HG02763 (cell line): Measurements from ENCODE around the gene NUDT14.

Experiments used
- ATAC-seq: cut with Tn5 transposase; IDR thresholded peaks from one replicate; pipeline ENCODE4 v1.9.1; 2021; ENCODE audit warnings: mild to moderate bottlenecking, moderate library complexity; ENCODE audit not compliant: unreplicated experiment

The NUDT14 gene

DNA sequence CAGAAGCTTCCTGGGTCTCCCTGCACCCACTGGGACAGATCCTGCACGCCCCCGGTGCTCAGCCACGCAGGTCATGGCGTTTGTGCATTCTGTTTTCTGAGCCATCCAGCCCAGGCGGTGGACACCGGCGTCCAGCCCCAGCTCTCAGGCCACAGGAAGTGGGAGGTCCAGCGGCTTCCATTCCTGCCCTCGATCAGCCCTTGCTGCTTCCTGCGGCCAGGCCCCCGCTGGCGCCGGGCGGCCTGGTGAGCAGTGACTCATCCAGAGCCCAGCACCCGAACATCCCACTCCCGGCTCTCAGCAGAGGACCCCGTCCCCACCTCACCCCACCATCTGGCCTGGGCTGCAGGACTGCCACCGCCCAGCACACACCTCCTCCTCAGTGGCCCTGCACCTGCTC is 18.0 kb upstream of the NUDT14 start:
- ATAC-seq = no peak

DNA sequence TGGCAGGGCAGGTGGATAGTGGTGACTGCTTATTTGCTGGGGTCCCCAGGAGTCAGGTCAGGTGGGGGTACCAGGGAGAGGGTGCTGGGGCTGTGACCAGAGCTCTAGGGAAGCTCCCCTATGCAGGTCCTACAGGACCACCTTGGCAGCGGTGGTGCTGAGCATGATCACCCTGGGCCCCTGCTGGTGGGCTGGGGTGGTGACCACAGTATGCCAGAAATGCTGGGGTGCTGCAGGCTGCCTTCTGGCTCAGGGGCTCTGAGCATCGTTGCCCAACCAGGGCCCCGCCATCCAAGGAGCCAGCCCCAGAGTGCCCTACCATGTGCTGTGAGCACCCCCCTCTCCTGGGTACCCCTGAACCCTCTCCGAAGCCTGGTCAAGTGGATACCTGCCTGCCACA is 17.5 kb upstream of the NUDT14 start:
- ATAC-seq = no peak

- ATAC-seq = no peak
Observed at GRCh38 chr14:105197211-105197641, 16.1 kb upstream of the NUDT14 start.

- ATAC-seq = no peak
Observed at GRCh38 chr14:105196265-105196960, 15.3 kb upstream of the NUDT14 start.

GRCh38 chr14:105195522-105196264 is 14.6 kb upstream of the NUDT14 start:
- no peak for ATAC-seq

DNA sequence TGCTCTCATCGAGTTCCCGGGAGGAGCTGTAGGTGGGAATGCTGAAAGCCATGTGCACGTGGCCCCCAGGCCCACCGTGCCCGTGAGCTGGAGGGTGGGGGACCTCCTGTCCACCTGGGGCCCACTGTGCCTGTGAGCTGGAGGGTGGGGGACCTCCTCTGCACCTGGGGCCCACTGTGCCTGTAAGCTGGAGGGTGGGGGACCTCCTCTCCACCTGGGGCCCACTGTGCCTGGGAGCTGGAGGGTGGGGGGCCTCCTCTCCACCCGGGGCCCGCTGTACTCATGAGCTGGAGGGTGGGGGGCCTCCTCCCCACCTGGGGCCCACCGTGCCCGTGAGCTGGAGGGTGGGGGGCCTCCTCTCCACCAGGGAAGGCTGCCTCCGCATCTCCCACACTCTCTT is 13.9 kb upstream of the NUDT14 start:
- ATAC-seq = no peak

DNA sequence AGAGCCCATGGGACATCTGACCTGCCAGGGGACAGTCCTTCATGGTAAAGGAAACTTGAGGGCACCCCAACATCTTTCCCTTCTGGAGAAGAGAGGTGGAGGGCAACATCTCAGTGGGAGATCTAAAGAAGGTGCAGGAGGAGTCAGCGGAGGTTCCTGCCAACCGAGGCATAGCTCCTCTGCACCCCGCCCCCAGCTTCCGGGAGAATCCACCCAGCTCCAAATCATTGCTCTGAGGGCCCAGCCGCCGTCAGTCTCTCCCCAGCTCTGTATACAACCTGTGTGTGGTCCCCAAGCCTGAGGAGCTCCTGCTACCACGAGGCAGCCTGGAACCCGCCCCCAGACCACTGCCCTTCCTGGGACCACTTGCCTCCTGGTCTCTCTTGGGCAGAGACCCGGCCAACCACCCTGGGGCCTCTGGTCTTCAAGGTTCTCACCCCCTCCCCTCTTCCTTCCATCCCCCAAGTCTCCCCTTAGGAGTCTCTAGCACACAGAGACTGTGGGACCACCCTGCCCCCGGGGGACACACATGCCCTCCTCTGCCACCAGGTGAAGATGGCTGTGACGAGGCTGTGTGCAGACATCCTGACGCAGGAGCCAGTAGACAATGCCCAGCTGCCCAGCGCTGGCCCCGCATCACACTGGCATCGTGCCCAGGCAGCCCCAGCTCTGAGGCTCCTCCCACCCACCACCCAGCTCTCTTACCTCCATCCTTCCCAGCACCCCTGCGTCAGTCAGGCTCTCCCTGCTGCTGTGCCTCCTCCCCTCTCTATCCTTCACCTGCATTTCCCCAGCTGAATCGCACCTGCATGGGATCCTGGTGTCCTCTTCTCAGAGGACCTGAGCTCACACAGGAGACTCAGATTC is 13.0 kb upstream of the NUDT14 start:
- ATAC-seq = no peak

GRCh38 chr14:105192866-105193731 is 12.0 kb upstream of the NUDT14 start:
- no peak for ATAC-seq

GRCh38 chr14:105187935-105188524 is 6.9 kb upstream of the NUDT14 start:
- no peak for ATAC-seq

DNA sequence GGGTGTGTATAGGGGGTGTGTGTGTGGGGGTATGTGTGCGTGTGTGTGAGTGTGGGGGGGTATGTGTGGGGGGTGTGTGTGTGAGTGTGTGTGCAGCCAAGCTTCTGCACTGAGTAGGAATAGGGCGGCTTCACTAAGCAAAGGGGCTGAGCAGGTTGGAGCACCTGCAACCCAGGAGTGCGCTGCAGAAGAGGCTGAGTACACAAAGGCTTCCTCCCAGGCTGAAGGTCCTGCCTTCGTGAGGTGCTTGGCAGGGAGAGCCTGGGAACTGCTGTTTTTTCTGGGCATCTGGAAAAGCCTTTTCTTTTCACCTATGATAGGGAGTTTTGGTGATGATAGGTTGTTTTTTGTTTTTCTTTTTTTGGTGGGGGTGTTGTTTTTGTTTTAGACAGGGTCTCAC is 6.0 kb upstream of the NUDT14 start:
- no peak for ATAC-seq

- no peak for ATAC-seq
Observed at GRCh38 chr14:105185973-105186372, 4.9 kb upstream of the NUDT14 start.

DNA sequence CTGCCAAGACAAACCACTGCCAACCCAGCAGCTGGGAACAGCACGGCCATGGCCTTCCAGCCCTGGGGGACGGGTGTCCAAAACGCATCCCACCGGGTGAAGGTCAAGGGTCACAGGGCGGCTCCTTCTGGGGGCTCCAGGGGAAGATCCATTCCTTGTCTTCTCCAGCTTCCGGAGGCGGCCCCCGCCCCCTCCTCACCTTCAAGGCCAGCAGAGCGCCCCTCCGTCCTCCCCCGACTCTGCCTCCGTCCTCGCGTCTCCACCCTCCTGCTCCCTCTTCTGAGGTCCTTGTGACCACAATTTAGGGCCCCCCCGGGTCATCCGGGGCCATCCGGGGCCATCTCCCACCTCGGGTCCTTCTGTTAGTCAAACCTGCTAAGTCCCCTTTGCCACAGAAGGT is 3.9 kb upstream of the NUDT14 start:
- ATAC-seq = no peak

DNA sequence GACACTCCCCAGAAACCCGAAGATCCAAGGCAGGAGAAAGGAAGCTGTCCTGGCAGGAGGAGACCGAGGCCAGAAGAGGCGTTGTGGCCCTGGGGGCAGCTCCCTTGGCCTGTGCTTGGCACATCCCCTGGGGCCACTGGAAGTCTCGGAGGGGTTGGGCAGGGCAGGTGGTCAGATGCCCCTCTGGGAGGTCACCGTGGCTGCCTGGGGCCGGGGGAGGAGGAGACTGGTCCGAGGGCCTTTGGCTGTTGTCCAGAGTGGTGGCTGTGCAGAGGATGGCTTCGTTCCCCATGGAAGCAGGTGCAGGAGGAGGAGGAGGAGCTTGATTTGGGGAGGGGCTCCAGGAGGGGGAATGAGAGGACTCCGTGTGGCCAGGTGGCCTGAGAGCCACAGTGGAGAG is 3.3 kb upstream of the NUDT14 start:
- no peak for ATAC-seq

DNA sequence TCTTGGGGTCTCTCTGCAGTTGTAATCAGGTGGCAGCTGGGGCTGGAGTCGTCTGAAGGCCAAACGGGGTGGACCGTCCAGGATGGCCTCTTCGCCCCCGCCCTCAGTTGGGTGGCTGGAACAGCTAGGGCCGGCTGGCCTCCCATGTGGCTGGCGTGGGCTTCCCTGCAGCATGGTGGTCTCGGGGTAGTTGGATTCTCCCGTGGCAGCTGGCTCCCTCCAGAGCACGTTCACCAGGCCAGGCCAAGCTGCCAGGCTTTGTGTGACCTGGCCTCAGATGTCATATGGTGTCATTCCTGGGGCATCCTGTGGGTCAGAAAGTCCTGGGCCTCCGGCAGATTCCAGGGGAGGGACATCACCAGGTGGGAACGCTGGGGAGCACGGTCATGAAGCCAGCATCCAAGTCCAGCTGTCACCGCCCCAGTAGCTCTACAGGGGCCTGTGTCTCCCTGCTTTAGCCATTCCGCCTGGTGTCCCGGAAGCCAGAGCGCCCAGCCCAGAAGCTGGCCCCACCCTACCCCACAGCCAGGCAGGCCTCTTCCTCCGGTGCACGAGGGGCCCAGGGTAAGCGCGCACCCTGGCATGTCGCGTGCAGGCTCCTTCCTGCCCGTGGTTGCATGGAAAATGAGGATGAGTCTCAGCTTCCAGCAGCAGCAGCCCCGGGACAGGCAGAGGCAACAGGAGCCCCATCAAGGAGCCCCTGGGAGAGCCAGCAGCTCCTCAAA is 1.3 kb upstream of the NUDT14 start:
- ATAC-seq = no peak

DNA sequence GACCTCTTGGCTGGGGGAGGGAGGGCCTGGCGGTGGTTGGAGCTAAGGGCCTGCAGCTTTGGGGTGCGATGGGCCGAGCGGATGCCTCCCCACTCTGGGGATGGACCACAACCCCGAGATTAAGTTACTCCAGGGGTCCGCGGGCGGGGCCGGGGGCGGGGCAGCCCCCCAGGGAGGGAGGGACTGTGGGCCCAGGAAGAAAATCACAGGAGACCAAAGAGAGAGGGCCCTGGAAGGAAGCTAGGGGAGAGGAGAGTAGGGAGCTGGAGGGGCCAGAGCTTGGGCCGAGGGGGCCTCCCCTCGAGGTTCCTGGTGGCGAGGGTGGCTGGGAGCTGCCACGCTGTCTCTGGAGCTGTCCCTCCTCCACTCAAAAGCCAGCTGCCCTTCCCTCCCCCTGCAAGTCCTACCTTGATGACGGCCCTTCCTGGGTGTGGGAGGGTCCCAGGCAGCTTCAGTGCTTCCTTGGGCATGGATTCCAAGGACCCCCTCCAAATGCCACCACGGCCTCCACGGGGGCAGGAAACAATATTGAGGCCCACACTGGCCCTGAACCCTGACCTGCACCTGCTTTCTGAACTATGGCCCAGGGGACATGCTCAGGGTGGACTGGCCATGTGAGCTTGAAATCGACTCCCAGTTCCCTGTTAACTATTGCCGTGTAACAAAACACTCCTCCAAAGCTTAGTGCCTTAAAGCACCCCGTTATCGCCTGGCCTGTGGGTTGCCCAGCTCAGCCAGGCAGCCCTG is 610 bp upstream of the NUDT14 start:
- ATAC-seq = no peak

DNA sequence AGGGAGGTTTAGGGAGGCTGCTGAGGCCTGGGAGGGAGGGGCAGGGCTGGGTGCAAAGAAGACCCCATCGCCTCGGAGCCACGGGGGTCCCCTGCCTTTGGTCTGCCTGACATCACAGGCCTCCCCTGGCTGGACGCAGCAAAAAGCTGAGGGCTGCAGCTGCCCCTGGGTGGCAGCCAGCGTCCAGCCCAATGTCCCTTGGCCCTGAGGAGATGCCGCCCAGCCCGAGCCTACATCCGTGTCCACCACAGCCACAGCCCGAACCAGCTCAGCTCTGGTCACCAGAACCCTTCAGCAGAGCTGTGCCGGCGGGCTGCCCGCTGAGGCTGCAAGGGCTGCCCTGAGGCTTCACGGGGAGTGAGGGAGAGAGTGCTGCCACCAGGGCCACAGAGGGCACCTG is 1.9 kb downstream of the NUDT14 start:
- ATAC-seq = no peak

- no peak for ATAC-seq
Observed at GRCh38 chr14:105178868-105179140, 2.3 kb downstream of the NUDT14 start.

GRCh38 chr14:105178069-105178867 is 2.8 kb downstream of the NUDT14 start:
- ATAC-seq = no peak
